ENCODE measurements around the gene PTGDR2.
A peak's percentile ranks its signal among the peaks of the same experiment; 100 is the strongest.
"Not testable (repeated sequence)": the region's sequence is repeated elsewhere in the genome, so short reads cannot be mapped to it uniquely, and the experiment has no call there.

The PTGDR2 gene

GRCh38 chr11:60834742-60835533, 20.8 kb downstream of the PTGDR2 start:
- Mint-ChIP-seq H3K9me3 (no peaks in the 10 kb centered on the region), H3K4me3 (no peak overlapping the region), H3K27me3 (peaks cover 27% of the 10 kb centered on the region), H3K36me3 (no peaks in the 10 kb centered on the region), H3K4me1 (peaks cover 18% of the 10 kb centered on the region), H3K27ac (no peak overlapping the region)
- CTCF ChIA-PET, result interaction anchor here (3.1 kb wide), 1 partner anchor 53 kb away, joined by 12 read pairs; no protein-coding TSS in a partner anchor
- no peak for DNase-seq

DNA sequence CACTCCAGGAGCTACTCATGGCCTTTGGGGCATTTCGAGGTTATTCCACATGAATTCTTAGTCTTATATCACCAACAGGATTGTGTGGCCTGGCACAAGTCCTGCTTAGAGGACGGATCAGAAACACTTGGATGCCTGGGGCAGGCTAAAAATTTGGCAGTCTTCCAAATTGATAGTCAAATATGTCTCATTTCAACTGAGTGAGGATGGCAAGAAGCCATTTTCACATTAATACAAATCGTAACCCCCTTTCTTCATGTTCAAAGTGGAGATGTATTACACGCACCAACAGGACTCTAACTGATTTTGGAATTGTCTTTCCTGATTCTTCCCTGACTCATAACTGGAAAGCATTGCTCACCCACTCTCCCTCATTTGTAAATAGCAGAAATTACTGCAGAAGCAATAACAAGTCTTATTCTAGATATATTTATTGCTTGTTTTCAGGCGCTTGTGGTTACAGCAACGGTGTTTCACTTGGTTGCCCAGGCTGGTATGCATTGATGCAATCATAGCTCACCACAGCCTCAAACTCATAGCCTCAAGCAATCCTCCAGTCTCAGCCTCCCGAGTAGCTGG, 24.2 kb downstream of the PTGDR2 start:
- peaks cover 34% of the 10 kb centered on the region for H3K27me3 Mint-ChIP-seq
- peaks cover 13% of the 10 kb centered on the region for H3K4me1 Mint-ChIP-seq
- no peak overlapping the region for H3K27ac Mint-ChIP-seq
- no peaks in the 10 kb centered on the region for H3K9me3 Mint-ChIP-seq
- H3K36me3 Mint-ChIP-seq, result no peaks in the 10 kb centered on the region
- DNase-seq, result no peak
- no peak overlapping the region for H3K4me3 Mint-ChIP-seq
- CTCF ChIA-PET, result interaction anchor here (0.7 to 8.5 kb wide), 32 partner anchors 10 to 554 kb away, joined by 3 to 178 read pairs (median 4); partner anchors contain the start of genes CCDC86, PRPF19 and ZP1

- no peak overlapping the region for H3K4me3 Mint-ChIP-seq
- peaks cover 34% of the 10 kb centered on the region for H3K27me3 Mint-ChIP-seq
- no peaks in the 10 kb centered on the region for H3K9me3 Mint-ChIP-seq
- peaks cover 13% of the 10 kb centered on the region for H3K4me1 Mint-ChIP-seq
- H3K27ac Mint-ChIP-seq, result no peak overlapping the region
- CTCF ChIA-PET, result interaction anchor here (0.7 to 8.5 kb wide), 33 partner anchors 10 to 689 kb away, joined by 3 to 178 read pairs (median 4); partner anchors contain the start of genes CCDC86, PRPF19 and ZP1
- DNase-seq, result peak; percentile 88
- H3K36me3 Mint-ChIP-seq, result no peaks in the 10 kb centered on the region
Measured at GRCh38 chr11:60831143-60831500, 24.6 kb downstream of the PTGDR2 start.

- DNase-seq, result no peak
- CTCF ChIA-PET, result interaction anchor here (0.9 to 8.5 kb wide), 31 partner anchors 9 to 690 kb away, joined by 3 to 178 read pairs (median 4); partner anchors contain the start of genes CCDC86, PRPF19 and ZP1
- H3K27ac Mint-ChIP-seq, result no peak overlapping the region
- no peaks in the 10 kb centered on the region for H3K36me3 Mint-ChIP-seq
- H3K4me1 Mint-ChIP-seq, result peaks cover 8% of the 10 kb centered on the region
- no peak overlapping the region for H3K4me3 Mint-ChIP-seq
- no peaks in the 10 kb centered on the region for H3K9me3 Mint-ChIP-seq
- H3K27me3 Mint-ChIP-seq, result peaks cover 34% of the 10 kb centered on the region
Measured at GRCh38 chr11:60830478-60831142, 25.1 kb downstream of the PTGDR2 start.

- no peak for DNase-seq
- no peaks in the 10 kb centered on the region for H3K9me3 Mint-ChIP-seq
- no peaks in the 10 kb centered on the region for H3K4me1 Mint-ChIP-seq
- CTCF ChIA-PET, result interaction anchor here (8.5 kb wide), 1 partner anchor 63 kb away, joined by 178 read pairs; no protein-coding TSS in a partner anchor
- no peaks in the 10 kb centered on the region for H3K36me3 Mint-ChIP-seq
- H3K27me3 Mint-ChIP-seq, result peaks cover 34% of the 10 kb centered on the region
- no peak overlapping the region for H3K4me3 Mint-ChIP-seq
- no peak overlapping the region for H3K27ac Mint-ChIP-seq
Measured at GRCh38 chr11:60825790-60826189, 30.0 kb downstream of the PTGDR2 start.

- no peak overlapping the region for H3K27ac Mint-ChIP-seq
- CTCF ChIA-PET, result interaction anchor here (1.1 to 8.5 kb wide), 3 partner anchors 48 to 74 kb away, joined by 3 to 178 read pairs (median 5); no protein-coding TSS in a partner anchor
- no peak overlapping the region for H3K4me3 Mint-ChIP-seq
- H3K9me3 Mint-ChIP-seq, result no peaks in the 10 kb centered on the region
- no peaks in the 10 kb centered on the region for H3K36me3 Mint-ChIP-seq
- H3K4me1 Mint-ChIP-seq, result no peaks in the 10 kb centered on the region
- no peak for DNase-seq
- peaks cover 39% of the 10 kb centered on the region for H3K27me3 Mint-ChIP-seq
Measured at GRCh38 chr11:60825118-60825517, 30.6 kb downstream of the PTGDR2 start.

- not testable (repeated sequence) for H3K4me3 Mint-ChIP-seq, H3K36me3 Mint-ChIP-seq, H3K9me3 Mint-ChIP-seq, H3K4me1 Mint-ChIP-seq, H3K27ac Mint-ChIP-seq, DNase-seq
- CTCF ChIA-PET, result interaction anchor here (1.1 to 1.2 kb wide), 2 partner anchors 47 to 76 kb away, joined by 3 to 5 read pairs; no protein-coding TSS in a partner anchor
- peaks cover 37% of the 10 kb centered on the region for H3K27me3 Mint-ChIP-seq
Measured at GRCh38 chr11:60823745-60824306, 31.9 kb downstream of the PTGDR2 start.

- peaks cover 3% of the 10 kb centered on the region for H3K9me3 Mint-ChIP-seq
- H3K4me1 Mint-ChIP-seq, result no peaks in the 10 kb centered on the region
- H3K36me3 Mint-ChIP-seq, result no peaks in the 10 kb centered on the region
- no peak overlapping the region for H3K27ac Mint-ChIP-seq
- H3K27me3 Mint-ChIP-seq, result peaks cover 29% of the 10 kb centered on the region
- DNase-seq, result no peak
- no peak overlapping the region for H3K4me3 Mint-ChIP-seq
- CTCF ChIA-PET, result interaction anchor here (2.0 to 4.3 kb wide), 2 partner anchors 9 to 65 kb away, joined by 6 to 25 read pairs; no protein-coding TSS in a partner anchor
Measured at GRCh38 chr11:60821827-60822599, 33.7 kb downstream of the PTGDR2 start.

GRCh38 chr11:60818057-60818456, 37.7 kb downstream of the PTGDR2 start:
- H3K36me3 Mint-ChIP-seq, result no peaks in the 10 kb centered on the region
- H3K4me3 Mint-ChIP-seq, result no peak overlapping the region
- H3K27me3 Mint-ChIP-seq, result peaks cover 24% of the 10 kb centered on the region
- no peak overlapping the region for H3K27ac Mint-ChIP-seq
- CTCF ChIA-PET, result no interaction called here
- no peak for DNase-seq
- H3K4me1 Mint-ChIP-seq, result no peaks in the 10 kb centered on the region
- H3K9me3 Mint-ChIP-seq, result peaks cover 9% of the 10 kb centered on the region

- Mint-ChIP-seq H3K27ac (no peak overlapping the region), H3K4me3 (no peak overlapping the region), H3K36me3 (no peaks in the 10 kb centered on the region), H3K27me3 (peaks cover 19% of the 10 kb centered on the region), H3K4me1 (no peaks in the 10 kb centered on the region), H3K9me3 (peaks cover 9% of the 10 kb centered on the region)
- DNase-seq, result no peak
- CTCF ChIA-PET, result interaction anchor here (1.0 kb wide), 1 partner anchor 71 kb away, joined by 4 read pairs; no protein-coding TSS in a partner anchor
Measured at GRCh38 chr11:60816590-60817157, 39.1 kb downstream of the PTGDR2 start.

- Mint-ChIP-seq H3K27ac (no peak overlapping the region), H3K36me3 (no peaks in the 10 kb centered on the region), H3K9me3 (peaks cover 9% of the 10 kb centered on the region), H3K4me1 (peaks cover 7% of the 10 kb centered on the region), H3K27me3 (peaks cover 16% of the 10 kb centered on the region), H3K4me3 (no peak overlapping the region)
- CTCF ChIA-PET, result no interaction called here
- DNase-seq, result no peak
Measured at GRCh38 chr11:60814112-60814511, 41.6 kb downstream of the PTGDR2 start.

GRCh38 chr11:60813324-60813723, 42.4 kb downstream of the PTGDR2 start:
- H3K4me3 Mint-ChIP-seq, result no peak overlapping the region
- CTCF ChIA-PET, result no interaction called here
- H3K27me3 Mint-ChIP-seq, result peaks cover 16% of the 10 kb centered on the region
- no peak overlapping the region for H3K27ac Mint-ChIP-seq
- peaks cover 9% of the 10 kb centered on the region for H3K9me3 Mint-ChIP-seq
- H3K36me3 Mint-ChIP-seq, result no peaks in the 10 kb centered on the region
- no peak for DNase-seq
- peaks cover 7% of the 10 kb centered on the region for H3K4me1 Mint-ChIP-seq

DNA sequence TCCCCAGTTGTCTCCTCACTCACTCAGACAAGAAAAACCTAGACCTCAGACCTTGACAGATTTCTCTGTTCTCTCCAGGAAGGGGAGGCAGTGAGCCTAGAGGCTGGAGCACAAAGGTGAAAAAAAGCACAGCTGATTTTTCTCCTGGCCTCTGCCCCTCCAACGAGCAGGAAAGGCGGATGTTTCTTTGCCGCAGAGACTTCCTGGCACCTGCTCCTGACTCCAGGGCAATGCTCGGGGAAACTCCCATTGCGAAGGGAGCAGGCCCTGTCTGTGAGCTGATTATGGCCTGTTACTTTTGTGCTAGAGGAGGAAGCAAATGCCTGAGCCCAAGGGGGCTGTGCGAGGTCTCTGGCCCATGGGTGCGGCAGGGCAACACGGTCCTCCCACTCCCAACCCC, 45.2 kb downstream of the PTGDR2 start:
- no peaks in the 10 kb centered on the region for H3K36me3 Mint-ChIP-seq
- peaks cover 16% of the 10 kb centered on the region for H3K27me3 Mint-ChIP-seq
- H3K9me3 Mint-ChIP-seq, result no peaks in the 10 kb centered on the region
- H3K4me3 Mint-ChIP-seq, result no peak overlapping the region
- H3K27ac Mint-ChIP-seq, result no peak overlapping the region
- peaks cover 7% of the 10 kb centered on the region for H3K4me1 Mint-ChIP-seq
- CTCF ChIA-PET, result interaction anchor here (0.6 kb wide), 1 partner anchor 32 kb away, joined by 3 read pairs; no protein-coding TSS in a partner anchor
- no peak for DNase-seq
